IMR-90 (cell line): ENCODE results near the gene RAD52. TPM values are rescaled to one million over a fixed set of nuclear protein-coding genes. Genes with fewer than 3 reads are reported as not detected.

Source experiments
- ATAC-seq: fragments of 200-7000 bp; cut with Tn5 transposase; 2 replicates; pipeline ENCODE4 v1.9.1; 2020; ENCODE audit warnings: low read depth, mild to moderate bottlenecking, moderate library complexity
- BruUV-seq: library from RNA; stranded (reverse); fragments of 400-500 nt; replicated peaks from 2 replicates; lab custom pipeline; 2021; lab: Mats Ljungman, UMichigan
- CTCF ChIA-PET: fragments of 300-600 bp; formaldehyde crosslinking; extraction: SDS; loops from one replicate; lab custom pipeline; 2021; ENCODE audit warnings: antibody characterized with exemption; lab: Yijun Ruan, JAX
- POLR2A ChIA-PET: fragments of 300-600 bp; sonication (Branson Sonifier 250); formaldehyde crosslinking; loops from one replicate; lab custom pipeline; 2022; ENCODE audit warnings: antibody characterized with exemption; ENCODE audit not compliant: unreplicated experiment; lab: Charles Lee
- DNase-seq: peaks from one replicate; pipeline ENCODE4 v3.0.0; 2013
- H2AFZ ChIP-seq: replicated peaks from 2 replicates; pipeline ENCODE3; 2013; ENCODE audit warnings: low read length, mild to moderate bottlenecking; ENCODE audit not compliant: poor library complexity
- H2AK5ac ChIP-seq: 2 replicates; pipeline ENCODE4 v1.6.1; 2013; ENCODE audit warnings: low read depth, low read length, inconsistent platforms
- H2AK9ac ChIP-seq: replicated peaks from 2 replicates; pipeline ENCODE3; 2013; ENCODE audit warnings: mild to moderate bottlenecking, low read depth, low read length, moderate library complexity; ENCODE audit not compliant: poor library complexity
- H2BK120ac ChIP-seq: 2 replicates; pipeline ENCODE4 v1.6.1; 2013; ENCODE audit warnings: low read depth, low read length, inconsistent platforms
- H2BK15ac ChIP-seq: 3 replicates; pipeline ENCODE4 v1.6.1; 2013; ENCODE audit warnings: low read depth, low read length, inconsistent platforms
- H2BK20ac ChIP-seq: 2 replicates; pipeline ENCODE4 v1.6.1; 2013; ENCODE audit warnings: low read depth, mild to moderate bottlenecking, inconsistent platforms, low read length, moderate library complexity
- H2BK5ac ChIP-seq: 2 replicates; pipeline ENCODE4 v1.6.1; 2013; ENCODE audit warnings: mild to moderate bottlenecking, low read depth, low read length, inconsistent platforms; ENCODE audit not compliant: poor library complexity, severe bottlenecking
- H3K14ac ChIP-seq: replicated peaks from 2 replicates; pipeline ENCODE4 v1.6.1; 2013; ENCODE audit warnings: low read depth, low read length, inconsistent platforms
- H3K18ac ChIP-seq: 2 replicates; pipeline ENCODE4 v1.6.1; 2013; ENCODE audit warnings: low read depth, low read length, control low read depth
- H3K23ac ChIP-seq: 2 replicates; pipeline ENCODE4 v1.6.1; 2013; ENCODE audit warnings: low read depth, low read length, inconsistent platforms
- H3K27ac ChIP-seq: 2 replicates; pipeline ENCODE4 v1.5.1; 2013; ENCODE audit warnings: mild to moderate bottlenecking, control low read depth, low read length; ENCODE audit not compliant: insufficient read depth
- H3K27me3 ChIP-seq: 2 replicates; pipeline ENCODE4 v1.6.1; 2013; ENCODE audit warnings: low read length; ENCODE audit not compliant: control insufficient read depth, insufficient read depth
- H3K36me3 ChIP-seq: 2 replicates; pipeline ENCODE4 v1.6.1; 2013; ENCODE audit warnings: low read length, mixed read lengths; ENCODE audit not compliant: control insufficient read depth, insufficient read depth
- H3K4ac ChIP-seq: 2 replicates; pipeline ENCODE4 v1.6.1; 2013; ENCODE audit warnings: low read depth, low read length, inconsistent platforms
- H3K4me1 ChIP-seq: 2 replicates; pipeline ENCODE4 v1.6.1; 2013; ENCODE audit warnings: low read length, mixed read lengths; ENCODE audit not compliant: control insufficient read depth, insufficient read depth
- H3K4me2 ChIP-seq: 2 replicates; pipeline ENCODE4 v1.6.1; 2013; ENCODE audit warnings: low read depth, mild to moderate bottlenecking, control low read depth, low read length, moderate library complexity
- H3K4me3 ChIP-seq: 2 replicates; pipeline ENCODE4 v1.5.1; 2013; ENCODE audit warnings: low read depth, mild to moderate bottlenecking, control low read depth, low read length, moderate library complexity; ENCODE audit not compliant: insufficient read depth
- H3K56ac ChIP-seq: 2 replicates; pipeline ENCODE4 v1.6.1; 2013; ENCODE audit warnings: low read length, inconsistent platforms; ENCODE audit not compliant: insufficient read depth; ENCODE audit errors: extremely low read depth
- H3K79me1 ChIP-seq, 2 experiments: 2 replicates each; pipeline ENCODE4 v1.6.1; 2013; ENCODE audit warnings: low read length in 2 of 2, inconsistent platforms in 1 of 2, low read depth in 1 of 2
- H3K9ac ChIP-seq: 2 replicates; pipeline ENCODE4 v1.6.1; 2013; ENCODE audit warnings: low read depth, low read length, control low read depth
- H3K9me1 ChIP-seq: 2 replicates; pipeline ENCODE4 v1.6.1; 2013; ENCODE audit warnings: low read length, inconsistent platforms; ENCODE audit not compliant: insufficient read depth
- H3K9me3 ChIP-seq: 2 replicates; pipeline ENCODE4 v1.6.1; 2013; ENCODE audit warnings: low read length; ENCODE audit not compliant: control insufficient read depth, insufficient read depth
- H4K20me1 ChIP-seq: 2 replicates; pipeline ENCODE4 v1.6.1; 2013; ENCODE audit warnings: low read length, inconsistent platforms; ENCODE audit not compliant: insufficient read depth
- H4K5ac ChIP-seq: 2 replicates; pipeline ENCODE4 v1.6.1; 2013; ENCODE audit warnings: mild to moderate bottlenecking, low read depth, low read length, control low read depth
- H4K8ac ChIP-seq, 2 experiments: 2 replicates each; pipeline ENCODE4 v1.6.1; 2013; ENCODE audit warnings: low read depth in 2 of 2, low read length in 2 of 2, control low read depth in 1 of 2, inconsistent platforms in 1 of 2
- H4K91ac ChIP-seq: 2 replicates; pipeline ENCODE4 v1.6.1; 2013; ENCODE audit warnings: low read depth, low read length, inconsistent platforms; ENCODE audit not compliant: insufficient read depth
- CEBPB ChIP-seq: IDR thresholded peaks from 2 replicates; pipeline ENCODE4 v1.6.1; 2012; ENCODE audit warnings: low read depth, low read length, improper control_type of control experiment
- POLR2A ChIP-seq: IDR thresholded peaks from 2 replicates; pipeline ENCODE4 v1.6.1; 2012; ENCODE audit warnings: mild to moderate bottlenecking, low read depth, low read length
- RFX5 ChIP-seq: IDR thresholded peaks from 2 replicates; pipeline ENCODE4 v1.8.0; 2012; ENCODE audit warnings: low read depth, mild to moderate bottlenecking, low read length, moderate library complexity
- SMC3 ChIP-seq: fragments of 150-350 bp; IDR thresholded peaks from 2 replicates; pipeline ENCODE4 v1.6.1; 2016; ENCODE audit warnings: low read depth, mild to moderate bottlenecking, antibody characterized with exemption, low read length, moderate library complexity
- WGBS, 2 experiments: methylation state at CpG; one replicate each; pipeline versions ENCODE4 v1.1.5 to v1.1.7; 2013; ENCODE audit warnings: missing lambda C conversion rate in 2 of 2; ENCODE audit not compliant: insufficient read length in 1 of 2; ENCODE audit errors: extremely low coverage in 2 of 2; 5-methylcytosine and 5-hydroxymethylcytosine counted together
- dilution Hi-C: fragments of 300-500 bp; cut with HindIII; formaldehyde crosslinking; loops from one replicate; pipeline ENCODE4 v1.14.3; 2018; ENCODE audit warnings: low sequenced_read_pairs; ENCODE audit not compliant: unreplicated experiment
- in situ Hi-C: fragments of 300-500 bp; cut with MboI; formaldehyde crosslinking; loops from 3 replicates; pipeline ENCODE4 v1.14.3; 2019; ENCODE audit warnings: low sequenced_read_pairs, inconsistent platforms, mixed read lengths
- intact Hi-C: fragments of 100-400 bp; cut with micrococcal nuclease; formaldehyde crosslinking; loops from 2 replicates; pipeline ENCODE4 v1.10.0; 2022
- polyA plus RNA-seq, 3 experiments: library from polyadenylated mRNA; depleted of rRNA; stranded (reverse); fragments of >200 nt; gene quantifications; 2 replicates each; pipeline ENCODE4 v1.2.3, GENCODE V29; 2012; ENCODE audit warnings: low replicate concordance in 1 of 3
- total RNA-seq: library from RNA; depleted of rRNA; stranded (reverse); fragments of >200 nt; gene quantifications from 2 replicates; pipeline ENCODE4 v1.2.3, GENCODE V29; 2012

Gene RAD52
- total and polyA plus RNA-seq, 2 of the 4 experiments (the other 2 are of a cell fraction): 10.7 to 11.3 TPM

DNA sequence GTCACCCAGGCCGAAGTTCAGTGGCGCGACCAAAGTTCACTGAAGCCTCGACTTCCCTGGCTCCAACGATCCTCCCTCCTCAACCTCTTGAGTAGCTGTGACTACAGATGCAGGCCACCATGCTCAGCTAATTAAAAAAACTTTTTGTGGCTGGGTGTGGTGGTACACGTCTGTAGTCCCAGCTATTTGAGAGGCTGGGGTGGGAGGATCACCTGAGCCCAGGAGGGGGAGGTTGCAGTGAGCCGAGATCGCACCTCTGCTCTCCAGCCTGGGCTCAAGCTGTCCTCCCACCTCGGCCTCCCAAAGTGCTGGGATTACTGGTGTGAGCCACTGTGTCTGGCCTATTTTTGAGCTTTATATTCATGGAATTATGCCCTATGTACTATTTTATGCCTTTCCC is 18.1 kb upstream of the RAD52 start:
- no peak overlapping the region for H3K18ac ChIP-seq
- H3K4ac ChIP-seq: no peak overlapping the region
- dilution Hi-C loops: no loop called here
- H3K9ac ChIP-seq: no peak overlapping the region
- H4K8ac ChIP-seq: no peak overlapping the region
- H3K9me1 ChIP-seq: no peaks in the 10 kb centered on the region
- no peak overlapping the region for H2AK9ac ChIP-seq
- H2BK120ac ChIP-seq: no peak overlapping the region
- H4K20me1 ChIP-seq: no peaks in the 10 kb centered on the region
- no peaks in the 10 kb centered on the region for H3K36me3 ChIP-seq
- in situ Hi-C loops: no loop called here
- H4K5ac ChIP-seq: no peak overlapping the region
- BruUV-seq: no TSS peak
- intact Hi-C loops: no loop called here
- no peak overlapping the region for H3K4me3 ChIP-seq
- H2BK20ac ChIP-seq: no peak overlapping the region
- ChIA-PET POLR2A (no interaction called here), CTCF (interaction anchor here (2.0 kb wide), 1 partner anchor 18 kb away, joined by 7 read pairs; the partner anchor contains the start of gene RAD52)
- H2AK5ac ChIP-seq: no peak overlapping the region
- no peak overlapping the region for H4K91ac ChIP-seq
- H2BK15ac ChIP-seq: no peak overlapping the region
- H3K14ac ChIP-seq: no peak overlapping the region
- H3K56ac ChIP-seq: no peak overlapping the region
- no peak for ATAC-seq
- no peaks in the 10 kb centered on the region for H3K27me3 ChIP-seq
- H3K4me2 ChIP-seq: no peak overlapping the region
- H3K9me3 ChIP-seq: no peaks in the 10 kb centered on the region
- no peak overlapping the region for H2AFZ ChIP-seq
- no peak overlapping the region for H3K23ac ChIP-seq
- H2BK5ac ChIP-seq: no peak overlapping the region
- no CpG with 5 or more reads among the region's 9 CpGs for WGBS, 2 experiments
- no peak overlapping the region for H3K27ac ChIP-seq
- TF ChIP-seq RFX5 (no peak), SMC3 (no peak), POLR2A (no peak), CEBPB (no peak)
- peaks cover 5% of the 10 kb centered on the region; the same call in 1 of the 2 replicates for H3K4me1 ChIP-seq
- no peak for DNase-seq
- no peaks in the 10 kb centered on the region for H3K79me1 ChIP-seq
